ENCODE results near the gene MKRN2OS.
"Not testable (repeated sequence)": the region's sequence is repeated elsewhere in the genome, so short reads cannot be mapped to it uniquely, and the experiment has no call there.

Gene MKRN2OS

DNA sequence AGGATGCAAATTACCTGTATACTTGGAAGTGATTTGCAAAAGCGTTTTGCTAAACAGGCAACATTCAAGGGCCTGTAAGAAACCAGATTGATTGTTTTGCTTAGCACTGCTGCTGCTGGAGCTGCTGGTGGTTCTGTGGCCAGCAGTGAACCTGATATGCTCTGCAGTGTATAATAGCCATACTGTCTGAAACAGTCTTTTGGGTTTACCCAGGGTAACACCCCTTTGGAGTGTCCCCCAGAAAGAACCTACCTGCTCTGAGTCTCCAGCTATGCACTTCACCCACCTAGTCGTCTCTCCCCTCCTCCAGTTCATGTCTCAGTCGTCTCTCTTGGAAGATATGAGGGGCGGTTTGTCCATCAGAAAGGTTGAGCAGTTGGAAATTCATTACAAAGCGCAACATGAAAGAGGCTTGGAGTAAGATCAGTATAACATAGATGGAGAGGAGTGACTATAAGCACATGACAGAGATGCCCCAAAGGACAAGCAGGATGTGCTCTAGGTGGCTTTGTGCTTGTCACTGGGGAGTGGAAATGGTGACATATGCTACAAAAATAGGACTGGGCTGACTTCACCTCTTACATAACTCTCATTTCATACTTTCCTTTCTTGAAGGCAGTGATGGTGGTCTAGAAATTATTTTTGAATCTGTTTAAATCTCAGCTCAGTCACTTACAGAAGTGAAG, 15.3 kb upstream of the MKRN2OS start:
- no peak for DNase-seq

DNA sequence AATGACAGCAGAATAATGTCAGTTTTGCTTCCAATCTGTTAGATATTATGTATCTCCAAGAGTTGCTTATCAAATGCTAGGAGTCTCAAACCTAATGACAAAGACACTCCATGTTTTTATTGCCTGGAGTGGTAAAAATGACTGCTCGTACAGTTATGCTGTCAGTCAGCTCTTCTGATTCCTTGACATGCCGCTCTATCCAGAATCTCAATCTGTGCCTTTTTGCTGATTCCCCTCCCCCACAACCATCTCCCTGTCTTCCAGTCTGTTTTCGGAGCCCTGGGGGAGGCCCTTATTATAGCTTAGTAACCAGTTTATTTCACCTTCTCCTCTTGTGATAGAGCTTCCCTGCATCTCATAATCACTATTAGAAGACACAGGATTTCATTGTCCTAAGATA, 14.2 kb upstream of the MKRN2OS start:
- no peak for DNase-seq

DNA sequence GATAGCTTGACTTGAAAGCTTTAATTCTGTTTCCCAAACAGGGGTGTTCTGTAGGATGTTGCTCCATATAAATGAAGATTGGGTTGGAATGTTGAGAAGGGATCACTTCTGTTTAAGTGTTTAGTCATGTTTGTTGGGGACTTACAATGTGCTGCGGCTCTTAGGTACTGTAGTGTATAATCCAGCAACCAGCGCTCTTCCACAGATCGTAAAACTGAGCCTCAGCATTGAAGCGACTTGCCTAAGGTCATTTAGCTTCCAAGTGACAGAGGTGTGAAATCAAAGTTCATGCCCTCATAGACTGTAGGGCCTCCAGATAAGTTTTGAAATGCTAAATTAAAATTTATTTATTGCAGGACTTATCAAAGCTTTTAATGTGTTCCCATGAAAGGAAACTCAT, 13.4 kb upstream of the MKRN2OS start:
- DNase-seq = no peak

DNA sequence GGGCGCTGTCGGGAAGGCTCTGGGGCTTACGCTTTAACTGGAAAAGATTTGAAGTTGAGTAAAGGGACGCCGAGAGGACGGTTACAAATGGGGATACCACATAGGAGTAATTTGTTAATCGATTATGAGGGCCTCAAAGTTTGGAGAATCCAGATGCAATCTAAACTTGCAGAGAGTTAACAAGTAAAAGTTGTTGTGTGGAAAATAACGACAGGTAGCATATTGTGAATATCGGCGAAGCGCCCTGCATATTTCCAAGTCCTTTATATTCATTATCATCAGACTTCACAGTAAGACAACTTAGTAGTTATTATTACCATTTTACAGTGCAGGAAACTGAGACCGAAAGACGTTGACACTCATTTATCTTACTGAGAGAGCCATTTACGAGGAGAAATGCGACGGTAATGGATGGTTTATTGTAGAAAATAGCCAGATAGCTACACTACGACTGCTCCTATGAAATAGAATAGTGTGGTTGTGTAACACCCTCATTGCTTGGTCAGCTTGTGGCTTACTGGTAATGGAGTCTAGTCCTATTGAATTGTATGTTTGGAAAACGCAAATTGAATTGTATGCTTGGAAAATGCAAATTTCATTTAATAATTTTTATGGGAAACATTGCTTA, 12.3 kb upstream of the MKRN2OS start:
- DNase-seq = peak; percentile 12

DNA sequence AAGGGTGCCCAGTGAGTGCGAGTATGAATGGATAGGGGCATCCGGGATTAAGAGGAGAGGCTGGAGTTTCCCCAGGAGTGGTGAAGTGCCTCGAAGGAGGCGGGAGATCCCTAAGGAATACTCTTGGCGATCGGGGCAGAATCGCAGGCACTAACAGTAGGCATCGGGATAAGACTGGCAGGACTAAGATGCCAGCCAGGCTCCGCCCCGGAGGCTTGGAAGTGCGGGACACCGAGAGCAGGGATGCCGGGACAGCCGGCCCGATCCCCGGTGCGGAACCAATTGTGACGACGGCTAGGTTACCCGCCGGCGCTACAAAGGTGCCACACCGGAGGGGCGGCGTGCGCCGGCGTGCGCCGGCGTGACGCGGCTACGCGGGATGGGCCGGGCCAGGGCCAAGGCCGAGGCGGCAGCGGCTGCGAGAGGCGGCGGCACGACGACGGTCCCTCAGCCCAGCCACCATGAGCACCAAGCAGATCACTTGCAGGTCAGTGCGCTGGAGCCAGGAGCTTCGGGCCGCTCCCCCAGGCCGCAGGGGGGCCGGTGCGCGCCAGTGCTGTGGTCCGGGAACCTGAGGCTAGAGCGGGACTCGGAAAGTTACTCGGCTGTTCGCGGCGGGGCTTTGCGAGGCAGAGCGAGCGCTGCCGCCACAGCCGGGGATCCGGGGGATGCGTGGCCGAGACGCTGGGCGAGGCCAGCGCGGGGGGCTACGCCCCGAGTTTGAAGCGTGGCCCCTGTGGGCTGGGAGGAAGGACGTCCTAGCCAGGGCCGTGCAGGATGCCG, 11.6 kb upstream of the MKRN2OS start, which contains the start of gene MKRN2:
TSS of gene MKRN2 (plus strand) at position 398 of the 783 bp plus-strand sequence. CDS start at position 462, 64 bp downstream.
- DNase-seq = peak; percentile 66

DNA sequence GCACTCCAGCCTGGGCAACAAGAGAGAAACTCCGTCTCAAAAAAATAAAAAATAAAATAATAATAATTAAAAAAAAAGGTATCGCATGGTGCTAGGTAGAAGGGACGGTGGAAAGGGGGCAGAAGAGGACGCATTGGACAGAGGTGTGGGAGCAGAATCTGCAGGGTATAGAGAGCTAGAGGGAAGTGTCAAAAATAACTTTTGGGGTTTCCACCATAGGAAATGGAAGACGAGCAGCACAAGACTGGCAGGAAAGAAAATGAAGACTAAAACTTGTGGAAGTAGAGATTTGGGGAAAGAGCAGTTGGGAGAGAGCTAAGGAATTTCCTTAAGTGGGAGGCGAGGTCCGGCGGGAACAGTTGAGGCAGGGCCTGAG, 11.0 kb upstream of the MKRN2OS start:
- no peak for DNase-seq

DNA sequence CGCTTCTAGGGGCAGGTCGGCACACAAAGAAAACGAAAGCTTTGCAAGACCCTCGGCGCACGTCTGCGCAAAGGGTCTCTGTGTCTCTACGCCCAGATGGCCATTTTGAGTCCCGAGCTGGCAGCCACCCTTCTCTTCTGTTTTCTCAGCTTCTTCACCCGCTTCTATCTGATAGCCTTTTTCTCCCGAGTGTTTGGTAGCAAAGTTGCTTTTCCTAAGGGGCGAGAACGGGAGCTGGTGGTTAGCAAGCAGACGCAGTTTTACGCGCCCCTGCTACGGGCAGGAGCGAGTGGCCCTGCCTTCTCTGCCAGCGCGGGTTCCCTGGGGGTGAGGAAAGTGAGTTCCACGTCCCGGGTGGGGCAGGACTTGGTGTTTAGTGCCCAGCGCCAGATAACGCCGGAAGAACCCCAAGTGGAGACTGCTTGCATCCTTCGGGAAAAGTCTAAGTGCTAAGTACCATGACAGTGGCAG, 8.7 kb upstream of the MKRN2OS start:
- DNase-seq = peak; percentile 34

DNA sequence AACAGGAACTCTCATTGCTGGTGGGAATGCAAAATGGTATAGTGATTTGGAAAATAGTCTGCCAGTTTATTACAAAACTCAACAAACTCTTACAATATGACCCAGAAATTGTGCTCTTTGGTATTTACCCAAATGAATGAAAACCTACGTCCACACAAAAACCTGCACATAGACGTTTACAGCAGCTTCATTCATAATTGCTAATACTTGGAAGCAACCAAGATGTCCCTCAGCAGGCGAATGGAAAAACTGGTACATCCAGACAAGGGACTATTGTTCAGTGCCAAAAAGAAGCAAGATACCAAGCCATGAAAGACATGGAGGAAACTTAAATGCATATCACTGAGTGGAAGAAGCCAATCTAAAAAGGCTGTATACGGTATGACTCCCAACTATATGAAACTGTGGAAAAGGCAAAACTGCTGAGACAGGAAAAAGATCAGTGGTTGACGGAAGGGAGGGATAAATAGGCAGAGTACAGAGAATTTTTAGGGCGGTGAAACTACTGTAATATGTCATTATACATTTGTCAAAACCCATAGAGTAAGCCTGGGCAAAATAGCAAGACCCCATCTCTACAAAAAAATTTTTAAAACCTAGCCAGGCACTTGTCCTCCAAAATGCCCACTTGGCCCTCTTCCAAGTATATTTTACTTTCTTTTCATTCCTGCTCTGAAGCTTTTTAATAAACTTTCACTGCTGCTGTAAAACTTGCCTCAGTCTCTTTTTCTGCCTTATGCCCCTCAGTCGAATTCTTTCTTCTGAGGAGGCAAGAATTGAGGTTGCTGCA, 4.9 kb upstream of the MKRN2OS start:
- no peak for DNase-seq

DNA sequence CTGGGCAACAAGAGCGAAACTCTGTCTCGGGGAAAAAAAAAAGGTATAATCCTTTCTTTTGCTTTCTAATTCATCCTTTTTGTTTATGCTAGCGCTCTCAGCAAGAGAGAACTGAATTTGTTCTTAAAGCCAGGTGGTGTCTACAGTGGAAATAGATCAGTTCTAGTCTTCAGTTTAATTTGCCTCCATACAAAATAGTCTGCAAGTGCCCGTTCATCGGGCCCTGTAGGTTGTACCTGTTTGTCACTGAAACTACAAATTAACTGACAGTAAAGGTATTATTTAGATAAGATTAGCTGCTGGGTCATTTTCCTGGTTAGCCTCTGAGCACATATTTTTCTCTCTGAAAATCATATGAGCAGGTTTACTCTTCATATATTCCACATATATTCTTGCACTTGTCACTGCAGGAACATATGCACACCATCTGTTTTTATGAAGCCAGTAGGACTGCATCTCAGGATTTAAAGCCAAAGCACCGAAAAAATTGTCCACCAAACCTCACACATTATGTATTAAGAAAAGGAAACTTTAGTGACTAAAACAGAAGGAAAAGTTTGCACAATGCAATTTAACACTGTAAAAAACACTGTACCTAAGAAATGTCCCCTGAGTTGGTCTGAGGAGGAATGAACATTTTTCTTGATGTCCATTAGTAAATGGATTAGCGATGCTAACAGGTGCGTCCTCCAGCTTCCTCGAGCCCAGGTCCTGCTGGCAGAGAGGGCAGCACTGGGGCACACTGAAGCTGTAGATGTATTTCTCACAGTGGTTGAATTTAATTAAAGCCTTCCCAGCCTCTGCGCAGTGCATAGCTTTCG, 437 bp downstream of the MKRN2OS start:
- DNase-seq = no peak

DNA sequence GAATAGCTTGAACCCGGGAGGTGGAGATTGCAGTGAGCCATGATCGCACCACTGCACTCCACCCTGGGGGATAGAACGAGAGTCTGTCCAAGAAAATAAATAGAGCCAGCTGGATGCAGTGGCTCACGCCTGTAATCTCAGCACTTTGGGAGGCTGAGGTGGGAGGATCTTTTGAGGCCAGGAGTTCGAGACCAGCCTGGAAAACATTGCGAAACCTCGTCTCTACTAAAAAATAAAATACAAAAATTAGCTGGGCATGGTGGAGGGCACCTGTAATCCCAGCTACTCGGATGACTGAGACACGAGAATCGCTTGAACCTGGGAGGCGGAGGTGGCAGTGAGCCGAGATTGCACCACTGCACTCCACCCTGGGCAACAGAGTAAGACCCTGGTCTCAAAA, 1.8 kb downstream of the MKRN2OS start:
- not testable (repeated sequence) for DNase-seq

DNA sequence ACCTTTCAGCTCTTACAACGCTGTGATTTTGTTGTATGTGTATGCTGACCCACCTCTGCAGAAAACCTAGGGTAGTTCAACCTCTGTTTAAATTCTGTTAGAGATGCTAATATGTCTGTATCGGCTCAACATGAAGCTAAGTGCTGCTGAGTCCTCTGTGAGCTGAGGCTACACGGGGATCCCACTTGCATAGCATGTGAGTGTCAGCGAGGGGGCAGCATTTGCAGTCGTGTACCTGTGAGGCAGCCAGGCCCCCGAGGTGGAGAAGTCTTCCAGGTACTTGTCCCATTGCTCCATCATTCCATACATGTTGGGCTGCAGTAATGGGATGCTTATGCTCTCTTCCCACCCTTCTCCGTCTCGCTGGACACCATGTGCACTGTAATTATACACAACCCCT, 3.7 kb downstream of the MKRN2OS start:
- DNase-seq = peak; percentile 1

DNA sequence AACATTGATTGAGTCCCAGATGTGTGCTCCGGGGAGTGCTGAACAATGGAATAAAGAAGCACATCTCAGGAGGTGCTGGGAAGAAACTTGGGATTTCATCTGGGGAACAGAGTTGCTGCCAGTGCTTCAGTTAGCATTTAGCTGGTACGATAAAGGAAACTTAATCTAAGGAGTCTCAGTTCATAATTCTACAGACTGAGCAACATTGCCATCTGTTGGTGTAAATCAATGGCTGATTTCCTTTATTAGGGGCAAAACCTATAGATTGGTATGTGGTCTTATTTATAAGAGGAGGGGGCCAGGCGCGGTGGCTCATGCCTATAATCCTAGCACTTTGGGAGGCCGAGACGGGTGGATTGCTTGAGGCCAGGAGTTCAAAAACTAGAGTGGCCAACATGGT, 8.9 kb downstream of the MKRN2OS start:
- no peak for DNase-seq

DNA sequence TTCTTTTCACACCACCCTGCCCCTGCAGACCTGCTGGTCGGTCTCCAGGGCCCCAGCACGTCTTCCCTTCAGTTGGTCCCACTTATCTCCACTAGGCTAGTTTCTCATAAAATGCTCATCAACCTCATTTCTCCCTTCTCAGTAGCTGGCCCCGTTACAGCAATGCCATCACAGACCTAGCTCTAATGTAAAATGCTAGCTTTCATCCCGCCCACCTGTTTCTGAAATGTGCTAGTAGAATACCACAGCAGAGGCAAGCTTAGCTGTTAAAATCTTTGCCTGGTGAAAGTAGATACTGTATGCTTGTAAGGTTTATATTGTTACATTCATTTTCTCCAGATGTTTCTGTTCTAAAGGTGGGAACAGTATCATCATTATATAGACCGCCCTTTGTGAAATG, 13.1 kb downstream of the MKRN2OS start:
- no peak for DNase-seq

DNA sequence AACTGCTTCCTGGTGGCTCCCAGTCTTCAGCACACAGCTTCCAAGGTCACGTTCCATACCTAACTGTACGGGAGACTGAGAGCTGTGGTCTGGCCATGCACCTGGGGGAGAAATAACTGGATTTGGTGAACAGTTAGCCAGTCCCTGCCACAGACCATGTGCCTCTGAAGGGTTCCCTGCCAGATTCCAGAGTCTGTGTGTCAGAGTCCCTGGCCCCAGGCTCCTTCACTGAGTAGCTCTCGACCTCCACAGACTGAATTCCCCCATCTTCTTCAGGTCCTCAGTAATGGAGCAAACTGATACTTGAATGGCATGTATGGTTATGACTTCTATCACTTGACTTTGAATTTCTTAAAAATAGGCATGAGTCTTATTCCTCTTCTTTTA, 17.5 kb downstream of the MKRN2OS start:
- no peak for DNase-seq

DNA sequence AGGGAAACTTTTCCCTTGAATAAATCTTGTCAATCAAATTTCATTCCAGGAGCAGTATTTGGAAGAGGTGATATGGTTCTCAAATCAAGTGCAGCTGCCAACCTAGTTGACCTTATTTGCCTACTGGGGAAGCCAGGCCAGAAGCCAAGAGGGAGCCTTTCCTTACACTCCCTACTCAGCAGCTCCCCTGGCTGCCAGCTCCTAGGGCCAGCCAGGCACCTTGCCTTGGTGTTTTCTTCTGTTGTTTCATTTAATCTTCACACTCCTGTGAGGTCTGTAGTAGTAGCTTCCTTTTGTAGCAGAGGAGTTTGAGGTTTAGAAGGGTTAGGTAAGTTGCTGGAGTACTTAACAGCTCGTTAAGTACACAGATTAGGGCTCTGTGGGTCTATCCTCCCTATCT, 22.6 kb downstream of the MKRN2OS start:
- no peak for DNase-seq

DNA sequence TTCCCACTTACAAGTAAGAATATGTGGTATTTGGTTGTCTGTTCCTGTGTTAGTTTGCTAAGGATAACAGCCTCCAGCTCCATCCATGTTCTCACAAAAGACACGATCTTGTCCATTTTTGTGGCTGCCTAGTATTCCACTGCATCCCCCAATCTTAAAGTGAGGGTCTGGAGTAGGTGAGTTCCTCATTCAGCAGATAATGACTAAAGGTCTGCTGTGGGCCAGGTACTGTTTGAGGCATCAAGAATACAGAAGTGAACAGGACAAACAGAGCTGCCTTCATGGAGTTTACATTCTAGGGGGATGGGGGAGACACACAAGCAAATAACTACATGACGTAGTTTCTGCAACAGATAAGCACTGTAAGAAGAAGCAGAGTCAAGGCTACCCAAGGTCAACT, 24.3 kb downstream of the MKRN2OS start:
- DNase-seq = no peak

DNA sequence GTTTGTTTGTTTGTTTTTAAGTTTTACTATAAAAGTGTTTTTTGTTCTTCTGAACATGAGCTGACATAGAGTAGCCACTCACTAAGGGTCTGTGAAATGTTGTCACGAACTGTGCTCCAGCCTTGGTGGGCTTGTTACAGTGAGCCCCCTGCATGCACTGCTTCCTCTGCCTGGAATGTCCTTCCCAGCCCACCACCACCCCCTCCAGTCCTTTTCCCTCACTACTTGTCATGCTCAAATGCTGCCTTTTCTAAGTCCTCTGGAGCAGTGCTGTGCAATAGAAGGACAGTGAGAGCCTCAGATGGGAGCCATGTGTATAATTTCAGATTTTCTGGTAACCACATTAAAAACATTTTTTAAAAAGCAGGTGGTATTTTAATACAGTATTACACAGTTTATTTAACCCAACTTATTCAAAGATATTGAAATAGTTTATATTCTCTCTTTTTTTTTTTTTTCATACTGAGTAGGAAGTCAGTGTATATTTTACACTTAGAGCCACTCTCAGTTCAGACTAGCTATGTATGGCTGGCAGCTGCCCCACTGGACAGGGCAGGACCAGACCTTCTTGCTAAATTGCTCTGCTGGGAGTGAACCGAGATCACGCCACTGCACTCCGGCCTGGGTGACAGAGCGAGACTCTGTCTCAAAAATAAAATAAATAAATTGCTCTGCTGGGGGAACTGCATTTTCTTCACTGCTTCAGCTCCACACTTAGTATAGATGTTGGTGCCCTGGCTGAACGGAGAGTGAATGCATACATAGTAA, 26.9 kb downstream of the MKRN2OS start:
- no peak for DNase-seq

DNA sequence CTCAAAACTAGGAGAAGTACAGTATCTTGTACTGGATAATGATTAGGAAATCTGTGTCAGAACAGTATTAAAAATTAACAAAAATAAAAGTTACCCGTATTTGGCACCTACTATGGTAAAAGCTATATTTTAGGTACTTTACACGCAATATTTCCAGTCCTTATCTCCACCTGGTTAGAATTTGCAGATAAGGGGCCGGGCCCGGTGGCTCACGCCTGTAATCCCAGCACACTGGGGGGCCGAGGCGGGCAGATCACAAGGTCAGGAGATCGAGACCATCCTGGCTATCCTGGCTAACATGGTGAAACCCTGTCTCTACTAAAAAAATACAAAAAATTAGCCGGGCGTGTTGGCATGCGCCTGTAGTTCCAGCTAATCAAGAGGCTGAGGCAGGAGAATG, 28.4 kb downstream of the MKRN2OS start:
- no peak for DNase-seq

DNA sequence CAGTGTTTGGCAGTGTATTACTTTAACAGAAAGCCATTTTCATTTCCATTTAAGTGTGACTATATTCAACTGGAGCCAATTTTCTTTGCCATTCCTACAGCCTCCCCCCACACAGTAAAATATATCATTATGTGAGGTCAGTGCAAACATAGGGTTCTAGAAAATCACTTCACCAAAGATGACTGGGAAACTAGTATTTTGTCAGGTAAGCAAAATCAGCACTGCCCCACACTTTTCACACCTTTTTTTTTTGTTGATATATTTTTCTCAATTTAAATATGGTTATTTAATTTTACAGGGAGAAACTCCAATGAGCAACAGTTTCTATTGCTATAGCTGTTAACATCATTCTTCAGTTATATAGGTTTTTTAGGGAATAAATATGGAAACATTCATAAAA, 29.7 kb downstream of the MKRN2OS start:
- no peak for DNase-seq

DNA sequence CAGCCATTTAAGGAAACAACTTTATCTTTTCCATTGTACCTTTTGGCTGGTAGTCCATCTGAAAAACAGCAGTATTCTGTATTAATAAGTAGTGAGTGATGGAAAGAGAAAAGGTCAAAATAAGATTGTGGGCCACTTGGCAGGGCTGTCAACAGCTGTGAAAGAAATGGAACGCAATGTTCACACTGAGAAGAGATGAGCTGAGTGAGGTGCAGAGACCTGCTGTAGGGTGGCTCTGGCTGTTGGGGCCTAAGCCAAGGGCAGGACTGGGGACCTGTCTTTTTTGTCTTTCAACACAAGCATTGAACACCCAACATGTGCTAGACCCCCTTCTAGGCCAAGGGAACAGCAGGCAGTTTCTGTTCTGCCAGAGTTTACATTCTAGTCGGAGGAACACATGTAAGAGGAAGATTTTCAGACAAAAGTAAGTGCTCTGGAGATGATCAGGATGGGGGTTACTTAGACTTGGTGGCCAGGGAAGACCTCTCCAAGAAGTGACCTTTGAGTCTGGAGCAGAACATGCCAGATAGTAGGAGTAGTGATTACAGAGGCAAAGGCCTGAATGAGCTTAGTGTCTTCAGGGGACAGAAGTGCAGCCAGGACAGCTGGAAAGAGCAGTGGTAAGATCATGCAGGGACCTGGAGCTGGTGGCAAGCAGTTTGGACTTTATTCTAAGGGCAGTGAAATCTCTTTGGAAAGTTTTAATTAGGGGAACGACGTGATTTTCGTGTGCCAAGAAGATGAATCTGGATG, 31.4 kb downstream of the MKRN2OS start:
- no peak for DNase-seq

All from NCI-H510A treated with DMSO at 0.1 percent for 48 hours (cell line).